Lung (tissue), 12 donors: ENCODE measurements around the gene LRCH1. TPM values are rescaled to one million over a fixed set of nuclear protein-coding genes. Genes with fewer than 3 reads are reported as not detected.

Experiments
- ATAC-seq: fragments of 200-7000 bp; cut with Tn5 transposase; one replicate; pipeline ENCODE4 v1.9.1; 2020; ENCODE audit warnings: moderate number of reproducible peaks; ENCODE audit not compliant: insufficient read depth, low FRiP score
- DNase-seq, 3 donors: peaks; one replicate each; pipeline ENCODE4 v3.0.0-alpha.2; 2013 to 2017
- H3K27ac ChIP-seq, 2 donors: one replicate each; pipeline ENCODE4 v1.5.1; 2013; ENCODE audit warnings: mild to moderate bottlenecking in 2 of 2, moderate library complexity in 2 of 2, control low read depth in 1 of 2, inconsistent platforms in 1 of 2, low read depth in 1 of 2, low read length in 1 of 2
- H3K27me3 ChIP-seq, 3 donors: one replicate each; pipeline ENCODE4 v1.5.1; 2013; ENCODE audit warnings: low read length in 2 of 3; ENCODE audit not compliant: control insufficient read depth in 3 of 3, insufficient read depth in 3 of 3
- H3K36me3 ChIP-seq, 4 donors: one replicate each; pipeline ENCODE4 v1.5.1; 2013; ENCODE audit warnings: low read length in 4 of 4, mild to moderate bottlenecking in 1 of 4, moderate library complexity in 1 of 4; ENCODE audit not compliant: control insufficient read depth in 4 of 4, insufficient read depth in 4 of 4
- H3K4me1 ChIP-seq, 5 donors: one replicate each; pipeline ENCODE4 v1.5.1; 2013; ENCODE audit warnings: low read length in 5 of 5, mild to moderate bottlenecking in 2 of 5, moderate library complexity in 1 of 5; ENCODE audit not compliant: control insufficient read depth in 5 of 5, insufficient read depth in 5 of 5
- H3K4me3 ChIP-seq: one replicate; pipeline ENCODE4 v1.5.1; 2013; ENCODE audit warnings: mild to moderate bottlenecking, control low read depth, moderate library complexity
- H3K9ac ChIP-seq, 2 donors: one replicate each; pipeline ENCODE4 v1.5.1; 2013; ENCODE audit warnings: low read length in 2 of 2, control low read depth in 1 of 2; ENCODE audit not compliant: insufficient read depth in 1 of 2
- H3K9me3 ChIP-seq, 4 donors: one replicate each; pipeline ENCODE4 v1.5.1; 2013; ENCODE audit warnings: low read length in 3 of 4, mild to moderate bottlenecking in 1 of 4, moderate library complexity in 1 of 4; ENCODE audit not compliant: control insufficient read depth in 4 of 4, insufficient read depth in 3 of 4
- CTCF ChIP-seq: IDR thresholded peaks from 2 replicates; pipeline ENCODE4 v1.5.1; 2012; ENCODE audit warnings: mild to moderate bottlenecking; ENCODE audit errors: control extremely low read depth, extremely low read depth
- WGBS, 2 donors: extraction: QIAGEN DNeasy Blood & Tissue Kit; methylation state at CpG; one replicate each; pipeline ENCODE4 v1.1.7; 2013; 5-methylcytosine and 5-hydroxymethylcytosine counted together
- polyA plus RNA-seq, 2 donors: library from polyadenylated mRNA; stranded (reverse); fragments of 200-250 nt; gene quantifications; one replicate each; pipeline ENCODE4 v1.2.1, GENCODE V29; 2013
- total RNA-seq, 2 donors: library from RNA; depleted of rRNA in 1 of 2; stranded (reverse); fragments of >200 nt in 1 of 2; gene quantifications; one replicate each; pipeline ENCODE4 v1.2.1, GENCODE V29; 2014 to 2021
- donor health status: control.
- donor health status: control.
- donor health status: Bipolar disorder and iron deficiency.
- donor health status: healthy.
- donor health status: DM: yes; HTN: yes; CAD: no.

LRCH1 gene
- total and polyA plus RNA-seq, 4 donors, result 3.6 to 35.4 (median 13.2) TPM

DNA sequence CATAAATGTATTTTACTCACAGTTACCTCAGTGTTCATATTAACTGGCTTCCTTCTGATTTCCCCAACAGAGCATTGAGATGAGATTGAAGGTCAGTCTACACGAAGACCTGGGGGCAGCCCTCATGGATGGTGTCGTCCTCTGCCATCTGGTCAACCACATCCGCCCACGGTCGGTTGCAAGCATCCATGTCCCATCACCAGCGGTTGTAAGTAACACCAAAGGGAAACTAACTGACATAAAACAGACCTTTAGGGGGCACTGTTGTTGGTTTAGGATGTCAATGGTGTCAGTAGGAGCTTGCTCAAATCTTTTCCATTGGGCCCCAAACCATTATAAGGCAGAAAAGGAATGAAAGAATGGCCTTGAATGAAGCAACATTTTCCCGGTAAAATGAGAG is 175.8 kb downstream of the LRCH1 start:
- Histone ChIP-seq H3K9ac (no peak overlapping the region), H3K4me3 (no peak overlapping the region), H3K27ac (no peak overlapping the region), H3K9me3 (no peaks in the 10 kb centered on the region), H3K36me3 (peaks cover 11 to 52% (median 35%) of the 10 kb centered on the region in 4 donors), H3K4me1 (no peaks in the 10 kb centered on the region), H3K27me3 (no peaks in the 10 kb centered on the region)
- no peak for DNase-seq
- no peak for TF ChIP-seq CTCF
- no peak for ATAC-seq
- WGBS, 2 donors, result 87 to 88% methylated on average over 7 of the region's 7 CpGs

DNA sequence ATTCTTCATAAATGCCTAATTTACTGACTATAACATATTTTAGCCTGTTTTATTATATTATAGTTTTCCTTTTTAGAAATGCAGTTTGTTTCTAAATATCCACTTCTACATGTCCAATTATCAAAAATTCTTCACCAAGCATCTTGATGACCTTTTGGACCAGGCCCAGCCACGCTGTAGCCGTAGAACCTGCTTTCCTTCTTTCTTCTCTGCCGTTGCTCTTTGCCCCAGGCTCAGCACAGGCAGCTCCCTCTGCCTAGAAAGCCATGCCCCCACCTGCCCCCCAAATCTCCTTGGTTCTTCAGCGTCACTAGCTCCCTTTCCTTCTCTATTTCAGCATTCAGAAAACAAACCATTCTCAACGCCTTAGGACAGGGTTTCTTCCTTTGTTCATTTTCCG is 178.6 kb downstream of the LRCH1 start:
- H3K4me1 ChIP-seq, result no peaks in the 10 kb centered on the region
- H3K27me3 ChIP-seq, result no peaks in the 10 kb centered on the region
- no peaks in the 10 kb centered on the region for H3K9me3 ChIP-seq
- H3K9ac ChIP-seq, result no peak overlapping the region
- no peak for TF ChIP-seq CTCF
- H3K4me3 ChIP-seq, result no peak overlapping the region
- ATAC-seq (no peak), DNase-seq (no peak)
- H3K27ac ChIP-seq, result no peak overlapping the region
- H3K36me3 ChIP-seq, result peaks cover 11 to 37% (median 27%) of the 10 kb centered on the region in 4 donors
- WGBS, 2 donors, result 89 to 93% methylated on average over 6 of the region's 6 CpGs

GRCh38 chr13:46735425-46735824 is 182.5 kb downstream of the LRCH1 start:
- Histone ChIP-seq H3K4me1 (no peaks in the 10 kb centered on the region), H3K9ac (no peak overlapping the region), H3K4me3 (no peak overlapping the region), H3K9me3 (no peaks in the 10 kb centered on the region), H3K27me3 (no peaks in the 10 kb centered on the region), H3K36me3 (peaks cover 7 to 28% (median 18%) of the 10 kb centered on the region in 4 donors), H3K27ac (no peak overlapping the region)
- DNase-seq (no peak), ATAC-seq (no peak)
- TF ChIP-seq CTCF, result no peak
- 94 to 97% methylated on average over 3 of the region's 3 CpGs for WGBS, 2 donors

GRCh38 chr13:46736541-46737310 is 183.8 kb downstream of the LRCH1 start:
- no peaks in the 10 kb centered on the region for H3K9me3 ChIP-seq
- no peaks in the 10 kb centered on the region for H3K4me1 ChIP-seq
- DNase-seq (no peak), ATAC-seq (no peak)
- H3K4me3 ChIP-seq, result no peak overlapping the region
- TF ChIP-seq CTCF, result no peak
- no peak overlapping the region for H3K9ac ChIP-seq
- H3K27ac ChIP-seq, result no peak overlapping the region
- H3K36me3 ChIP-seq, result peaks cover 6 to 34% (median 21%) of the 10 kb centered on the region in 4 donors
- 38 to 75% methylated on average over 2 of the region's 2 CpGs for WGBS, 2 donors
- H3K27me3 ChIP-seq, result no peaks in the 10 kb centered on the region
